Cardiac fibroblast (primary cell): ENCODE measurements around the gene SPOCK3.
"Not testable (repeated sequence)": the region's sequence is repeated elsewhere in the genome, so short reads cannot be mapped to it uniquely, and the experiment has no call there.

Experiments used
- DNase-seq, 2 donors: peaks; one replicate each; pipeline versions ENCODE4 v3.0.0 to v3.0.0-alpha.2; 2010; ENCODE audit warnings: low read depth in 2 of 2
- H3K4me3 ChIP-seq, 2 donors: replicated peaks in 1 of 2; 1 replicate in 1 of 2; 2 replicates in 1 of 2; pipeline ENCODE4 v1.5.1; 2011; ENCODE audit warnings: low read depth in 2 of 2, low read length in 2 of 2, mild to moderate bottlenecking in 2 of 2, moderate library complexity in 1 of 2
- CTCF ChIP-seq: IDR thresholded peaks from one replicate; pipeline ENCODE4 v1.5.1; 2011; ENCODE audit warnings: low read depth, mild to moderate bottlenecking, low read length, inconsistent platforms

Gene SPOCK3

DNA sequence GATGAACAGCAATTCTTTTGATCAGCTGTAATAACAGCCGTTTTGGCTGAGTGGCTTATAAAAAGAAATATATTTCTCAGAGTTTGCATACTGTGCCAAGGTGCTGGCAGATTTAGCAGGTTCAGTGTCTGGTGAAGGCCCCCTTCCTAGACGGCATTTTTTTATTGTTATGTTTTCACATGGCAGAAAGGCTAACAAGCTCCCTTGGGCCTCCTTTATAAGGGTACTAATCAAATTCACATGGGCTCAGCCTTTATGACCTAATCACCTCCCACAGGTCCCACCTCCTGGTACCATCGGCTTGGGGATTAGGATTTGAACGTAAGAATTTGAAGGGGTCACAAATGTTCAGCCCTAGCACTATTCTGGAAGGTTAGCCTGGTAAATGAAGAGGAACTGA lies 431.9 kb downstream of the SPOCK3 start:
- DNase-seq: no peak
- no peak overlapping the region for H3K4me3 ChIP-seq
- TF ChIP-seq CTCF: no peak

DNA sequence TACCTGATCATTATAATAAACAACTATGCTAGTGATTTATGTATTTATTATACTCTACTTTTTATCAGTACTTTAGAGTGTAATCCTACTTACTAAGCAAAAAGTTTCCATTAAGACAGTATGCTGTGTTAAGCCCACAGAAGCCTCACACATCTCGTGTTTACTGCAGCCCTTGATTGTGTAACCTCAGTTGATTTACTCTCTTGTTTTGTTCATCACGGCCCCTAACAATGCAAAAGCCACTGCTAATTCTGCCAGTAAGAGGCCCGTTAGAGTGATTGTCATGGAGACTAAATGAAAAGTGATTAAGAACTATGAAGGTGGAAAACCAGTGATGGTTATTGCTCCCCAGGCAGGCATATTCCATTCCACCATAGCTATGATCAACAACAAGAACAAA lies 436.2 kb downstream of the SPOCK3 start:
- DNase-seq: no peak
- H3K4me3 ChIP-seq: no peak overlapping the region
- no peak for TF ChIP-seq CTCF

- no peak for TF ChIP-seq CTCF
- H3K4me3 ChIP-seq: no peak overlapping the region
- DNase-seq: no peak
These were observed 456.5 kb downstream of the SPOCK3 start for GRCh38 chr4:166777760-166778159.

DNA sequence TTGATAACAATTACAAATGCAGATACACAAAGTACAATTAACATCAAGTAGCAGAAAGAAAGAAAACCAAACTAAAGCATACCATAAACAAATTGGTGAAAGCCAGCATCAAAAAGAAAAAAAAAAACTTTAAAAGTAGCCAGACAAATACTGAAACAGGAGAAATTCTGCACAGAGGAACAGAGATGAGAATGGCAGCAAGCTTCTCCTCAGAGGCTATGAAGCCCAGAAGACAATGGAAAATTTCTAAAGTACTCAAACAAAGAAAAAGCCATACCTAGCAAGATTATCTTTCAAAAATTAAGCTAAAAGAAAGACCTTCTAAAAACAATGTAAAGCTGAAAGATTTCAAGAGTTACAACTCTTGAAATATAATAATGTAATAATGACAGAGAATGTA lies 471.3 kb downstream of the SPOCK3 start:
- H3K4me3 ChIP-seq: no peak overlapping the region
- TF ChIP-seq CTCF: no peak
- no peak for DNase-seq

DNA sequence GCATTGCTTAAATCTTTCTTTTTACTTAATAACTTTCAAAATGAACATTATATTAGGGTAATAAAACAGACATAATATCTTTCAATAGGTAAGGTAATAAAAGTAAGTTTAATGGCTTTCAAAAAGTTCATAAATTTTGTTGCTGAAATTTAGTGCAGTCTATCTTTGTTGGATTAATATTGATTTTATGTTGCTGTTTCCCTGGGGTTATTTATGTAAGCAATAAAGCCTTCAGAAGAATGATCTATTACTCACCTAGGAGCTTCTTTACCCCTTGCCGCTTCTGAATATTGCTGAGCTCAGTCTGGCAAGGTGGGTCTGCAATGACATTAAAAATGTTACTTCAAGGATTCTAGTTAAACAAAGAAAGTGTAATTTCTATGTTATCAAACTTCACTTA lies 492.6 kb downstream of the SPOCK3 start:
- DNase-seq: no peak
- no peak for TF ChIP-seq CTCF
- H3K4me3 ChIP-seq: no peak overlapping the region

DNA sequence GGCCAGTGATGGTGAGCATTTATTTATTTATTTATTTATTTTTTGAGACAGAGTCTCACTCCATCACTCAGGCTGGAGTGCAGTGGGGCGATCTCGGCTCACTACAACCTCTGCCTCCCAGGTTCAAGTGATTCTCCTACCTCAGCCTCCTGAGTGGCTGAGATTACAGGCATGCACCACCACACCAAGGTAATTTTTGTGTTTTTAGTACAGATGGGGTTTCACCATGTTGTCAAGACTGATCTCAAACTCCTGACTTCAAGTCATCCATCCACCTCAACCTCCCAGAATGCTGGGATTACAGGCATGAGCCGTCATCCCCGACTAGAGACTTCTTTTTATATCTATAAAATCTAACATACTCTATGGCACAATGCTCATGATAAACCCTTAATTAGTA lies 495.1 kb downstream of the SPOCK3 start:
- DNase-seq, H3K4me3 ChIP-seq: not testable (repeated sequence)

GRCh38 chr4:166737430-166737829 lies 496.9 kb downstream of the SPOCK3 start:
- no peak for TF ChIP-seq CTCF
- DNase-seq: no peak
- H3K4me3 ChIP-seq: no peak overlapping the region
